GM12892 (cell line): ENCODE data around the gene STYXL2.
A peak's percentile ranks its signal among the peaks of the same experiment; 100 is the strongest.

ENCODE experiments used
- DNase-seq: peaks from one replicate; pipeline ENCODE4 v3.0.0; 2011; ENCODE audit not compliant: insufficient read length
- FAIRE-seq: peaks from 2 replicates; lab custom pipeline; 2011; peaks lifted over from hg19 to GRCh38; lab: Jason Lieb, UNC
- POLR2A ChIP-seq: IDR thresholded peaks from 2 replicates; pipeline ENCODE4 v1.6.1; 2011; ENCODE audit warnings: low read depth, low read length, control low read depth
- POLR2AphosphoS5 ChIP-seq: IDR thresholded peaks from 2 replicates; pipeline ENCODE4 v1.6.1; 2011; ENCODE audit warnings: low read depth, low read length, control low read depth
- TAF1 ChIP-seq: IDR thresholded peaks from 2 replicates; pipeline ENCODE4 v1.6.1; 2011; ENCODE audit warnings: low read depth, mild to moderate bottlenecking, control low read depth, low read length, borderline replicate concordance

The STYXL2 gene

DNA sequence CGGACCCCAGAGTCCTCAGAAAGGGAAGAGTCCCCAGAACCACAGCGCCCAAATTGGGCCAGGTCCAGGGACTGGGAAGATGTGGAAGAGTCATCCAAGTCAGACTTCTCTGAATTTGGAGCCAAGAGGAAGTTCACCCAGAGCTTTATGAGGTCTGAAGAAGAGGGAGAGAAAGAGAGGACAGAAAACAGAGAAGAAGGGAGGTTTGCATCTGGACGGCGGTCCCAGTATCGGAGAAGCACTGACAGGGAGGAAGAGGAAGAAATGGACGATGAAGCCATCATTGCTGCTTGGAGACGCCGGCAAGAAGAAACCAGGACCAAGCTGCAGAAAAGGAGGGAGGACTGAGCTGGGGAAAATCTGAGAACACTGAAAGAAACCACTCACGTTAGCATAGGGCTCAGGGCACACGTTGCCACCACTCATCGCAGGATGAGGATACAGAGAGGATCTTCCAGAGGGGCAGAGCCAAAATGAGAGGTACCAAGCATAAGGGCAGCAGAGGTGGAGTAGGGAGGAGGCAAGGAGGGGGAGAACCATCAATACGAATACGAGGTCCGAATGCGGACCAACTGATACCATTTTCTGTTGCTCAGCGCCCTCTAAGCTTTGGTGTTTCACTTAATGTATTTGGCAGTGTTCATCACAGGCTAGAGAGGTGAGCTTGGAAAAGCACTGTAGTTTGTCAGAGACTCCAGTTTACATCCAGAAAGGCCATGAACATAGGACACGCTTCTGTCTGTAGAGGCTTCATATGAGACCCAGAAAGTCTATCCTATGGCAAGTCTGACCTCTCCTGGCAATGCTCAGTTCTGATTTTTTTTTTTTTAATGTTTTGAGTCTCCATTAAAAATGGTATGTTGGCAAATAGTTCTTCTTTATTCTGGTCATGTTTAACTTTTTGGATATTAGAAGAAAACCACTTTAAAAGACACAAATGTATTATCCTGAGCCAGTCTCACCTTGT lies 34.7 kb downstream of the STYXL2 start:
- FAIRE-seq (no peak), DNase-seq (no peak)
- TF ChIP-seq POLR2AphosphoS5 (no peak), TAF1 (no peak), POLR2A (no peak)

DNA sequence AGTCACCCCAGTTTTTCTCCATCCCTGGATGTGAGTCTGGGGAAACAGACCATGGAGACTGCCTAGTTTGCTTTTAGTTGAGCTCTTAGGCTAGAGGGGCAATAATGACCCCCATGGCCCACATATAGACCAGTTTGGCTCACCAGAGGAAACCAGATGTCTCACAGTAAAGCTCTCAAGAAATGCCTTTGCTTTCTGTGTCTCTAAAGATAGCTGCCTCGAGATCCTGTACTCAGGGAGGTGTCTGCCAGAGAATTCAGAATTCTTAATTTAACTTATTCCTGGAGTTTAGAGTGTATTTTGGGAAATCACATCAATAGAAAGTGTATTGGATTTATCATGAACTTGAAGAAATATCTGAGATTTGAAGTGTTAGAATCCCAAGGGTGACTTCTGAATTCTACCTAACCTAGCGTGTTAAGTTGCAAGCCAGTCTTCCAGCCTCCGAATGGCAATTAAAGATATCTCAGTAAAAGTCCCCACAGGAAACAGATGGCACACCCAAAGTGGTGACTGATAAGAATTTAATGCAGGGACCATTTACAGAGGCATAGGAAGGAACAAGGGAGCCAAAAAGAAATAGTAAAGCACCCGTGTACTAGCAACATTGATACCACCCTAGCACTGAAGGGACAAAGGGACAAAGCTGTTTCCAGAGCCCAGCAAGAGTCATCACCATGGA lies 37.1 kb downstream of the STYXL2 start:
- no peak for FAIRE-seq
- DNase-seq, result no peak
- TF ChIP-seq POLR2A, result no peak
- no peak for TF ChIP-seq POLR2AphosphoS5
- TF ChIP-seq TAF1, result no peak

DNA sequence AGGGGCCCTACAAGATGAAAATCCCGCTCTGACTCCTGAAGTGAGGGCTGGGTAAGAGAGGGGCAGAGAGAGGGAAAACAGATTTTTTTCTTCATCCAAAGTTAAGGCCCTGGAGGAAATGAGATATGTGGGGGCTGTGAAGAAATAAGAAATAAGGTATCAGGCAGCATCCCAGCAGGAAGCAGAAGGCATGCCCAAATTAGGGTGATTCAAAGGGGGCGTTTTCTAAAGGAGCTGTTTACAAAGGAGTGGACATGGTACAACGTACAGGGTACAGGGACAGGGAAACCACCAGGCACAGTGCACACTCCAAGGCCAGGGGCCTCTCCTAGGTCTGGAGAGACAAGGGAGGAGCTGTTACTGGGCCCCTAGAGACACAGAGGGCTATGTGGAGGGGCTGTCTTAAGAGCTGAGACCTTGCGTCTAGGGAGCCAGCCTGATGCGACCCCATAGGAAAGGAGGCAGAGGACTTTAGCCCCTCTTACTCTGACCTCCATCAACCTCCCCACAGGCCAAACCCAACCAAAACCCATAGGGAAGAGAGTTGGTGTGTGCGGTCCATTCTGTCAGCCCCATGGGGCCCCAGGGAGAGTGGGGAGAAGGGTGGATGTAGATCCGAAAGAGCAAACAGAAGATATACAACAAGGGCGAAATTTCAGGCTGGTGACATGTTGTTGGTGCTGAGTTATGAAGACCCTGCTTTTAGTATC lies 38.6 kb downstream of the STYXL2 start:
- DNase-seq (no peak), FAIRE-seq (no peak)
- no peak for TF ChIP-seq POLR2AphosphoS5
- TF ChIP-seq POLR2A, result no peak

DNA sequence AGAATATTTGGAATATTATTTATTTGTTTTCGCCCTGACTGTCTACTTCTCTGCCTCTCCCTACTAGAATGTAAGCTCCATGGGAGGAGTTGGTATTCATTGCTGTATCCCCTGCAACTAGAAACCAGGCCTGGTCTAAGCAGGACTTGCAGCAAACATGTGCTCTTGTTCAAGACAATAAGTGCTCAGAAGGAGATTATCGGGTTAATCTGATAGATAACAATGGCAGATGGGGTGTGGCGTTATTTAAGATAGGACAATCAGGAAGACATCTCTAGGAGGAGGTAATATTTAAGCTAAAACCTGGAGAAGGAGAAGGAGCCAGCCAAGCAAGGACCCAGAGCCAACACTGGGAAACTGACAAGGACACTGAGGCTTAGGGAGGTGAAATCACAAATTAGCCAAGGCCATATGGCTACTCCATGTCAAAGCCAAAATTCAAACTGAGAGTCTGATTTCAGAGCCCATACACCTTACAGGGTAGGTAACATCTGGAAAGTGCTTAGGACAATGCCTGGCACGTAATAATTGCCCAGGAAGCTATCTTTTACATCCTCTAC lies 41.5 kb downstream of the STYXL2 start:
- DNase-seq, result no peak
- no peak for FAIRE-seq
- TF ChIP-seq POLR2AphosphoS5 (no peak), TAF1 (no peak), POLR2A (no peak)

DNA sequence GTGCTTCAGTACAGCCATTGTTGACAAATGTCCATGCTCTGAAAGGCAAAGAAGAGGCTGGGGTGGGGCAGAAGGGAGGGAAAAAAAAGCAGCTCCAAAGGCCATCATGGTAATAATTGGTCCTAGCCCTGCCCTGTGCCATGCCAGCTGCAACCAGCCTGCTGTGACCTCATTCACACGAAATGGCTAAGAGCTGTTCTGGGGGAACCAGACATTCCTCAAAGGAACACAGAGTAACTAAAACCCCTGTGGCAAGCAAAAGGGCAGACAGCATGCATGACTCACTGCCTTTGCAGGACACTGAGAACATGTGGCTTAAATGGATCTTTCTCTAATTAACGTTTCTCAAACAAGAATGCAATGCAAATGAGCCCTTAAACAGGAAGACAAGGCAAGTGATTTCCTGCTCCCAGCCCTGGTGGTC lies 42.3 kb downstream of the STYXL2 start:
- TF ChIP-seq POLR2AphosphoS5 (no peak), TAF1 (no peak), POLR2A (no peak)
- DNase-seq (no peak), FAIRE-seq (no peak)

DNA sequence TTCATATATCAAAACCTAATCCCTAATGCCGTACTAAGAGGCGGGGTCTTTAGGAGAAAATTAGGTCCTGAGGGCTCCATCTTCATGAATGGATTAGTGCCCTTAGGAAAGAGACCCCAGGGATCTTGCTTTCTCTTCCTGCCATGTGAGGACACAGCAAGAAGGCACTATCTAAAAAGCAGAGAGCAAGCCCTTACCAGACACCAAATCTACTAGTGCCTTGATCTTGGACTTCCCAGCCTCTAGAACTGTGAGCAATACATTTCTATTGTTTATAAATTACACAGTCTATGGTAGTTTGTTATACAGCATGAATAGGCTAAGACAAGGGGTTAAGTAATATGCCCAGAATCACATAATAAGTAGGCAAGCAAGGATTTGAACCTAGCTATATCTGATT lies 42.9 kb downstream of the STYXL2 start:
- TF ChIP-seq TAF1 (no peak), POLR2A (no peak), POLR2AphosphoS5 (no peak)
- DNase-seq, result no peak
- FAIRE-seq, result no peak

DNA sequence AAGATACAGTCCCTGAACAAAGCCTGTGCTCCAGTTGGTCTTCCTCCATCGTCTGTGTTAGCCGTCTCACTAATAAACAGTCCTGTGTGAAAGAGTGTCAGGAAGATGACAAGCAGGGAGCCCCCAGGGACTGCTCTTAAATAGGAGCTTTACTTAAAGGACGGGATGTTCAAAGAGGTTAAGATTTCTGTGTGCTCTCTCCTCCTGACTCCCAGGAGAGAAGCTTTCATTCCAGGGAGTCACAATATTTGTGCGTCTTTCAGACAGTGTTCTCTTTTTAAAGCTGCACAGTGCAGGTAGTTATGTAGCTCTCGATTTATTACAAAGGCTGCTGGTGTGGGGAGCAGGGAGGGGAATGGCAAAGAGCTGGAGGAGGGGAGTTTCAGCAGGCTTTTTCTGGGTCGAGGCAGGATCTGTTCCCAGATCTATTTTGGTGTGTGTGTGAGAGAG lies 43.5 kb downstream of the STYXL2 start:
- DNase-seq (no peak), FAIRE-seq (no peak)
- TF ChIP-seq POLR2A, result no peak
- no peak for TF ChIP-seq POLR2AphosphoS5
- TF ChIP-seq TAF1, result no peak

DNA sequence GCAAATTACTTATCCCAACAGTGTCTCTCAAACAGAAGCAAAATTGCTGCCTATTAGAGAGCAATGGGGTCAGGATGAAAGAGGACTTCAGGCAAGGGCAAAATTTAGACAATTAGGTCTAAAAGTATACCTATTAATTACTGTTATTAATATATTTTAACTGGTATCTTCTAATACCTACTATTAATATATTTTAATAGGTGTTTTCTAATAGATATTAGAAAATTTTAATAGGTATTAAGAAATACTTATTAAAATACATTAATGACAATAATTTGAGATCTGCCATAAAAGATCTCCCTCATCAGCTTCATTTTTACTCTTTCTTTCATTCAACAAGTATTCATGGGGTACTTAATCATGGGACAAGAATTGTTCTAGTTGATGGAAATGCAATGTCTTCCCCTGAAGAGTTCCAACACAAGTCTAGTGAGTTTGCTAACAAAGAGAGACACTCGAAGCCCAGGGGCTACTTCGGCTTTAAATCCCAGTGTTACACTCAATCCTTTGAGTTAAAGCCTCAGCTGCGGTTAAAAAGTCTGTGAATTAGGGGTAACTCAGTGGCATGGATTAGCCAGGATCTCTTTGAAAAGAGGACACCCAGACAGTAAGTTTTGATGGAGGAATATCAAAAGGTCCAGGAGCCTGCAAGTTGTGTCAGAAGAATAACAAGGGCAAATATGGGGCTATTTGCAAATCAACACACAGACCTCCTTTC lies 44.1 kb downstream of the STYXL2 start:
- peak; percentile 17 for FAIRE-seq
- no peak for DNase-seq
- no peak for TF ChIP-seq POLR2AphosphoS5
- TF ChIP-seq TAF1, result no peak
- TF ChIP-seq POLR2A, result no peak

DNA sequence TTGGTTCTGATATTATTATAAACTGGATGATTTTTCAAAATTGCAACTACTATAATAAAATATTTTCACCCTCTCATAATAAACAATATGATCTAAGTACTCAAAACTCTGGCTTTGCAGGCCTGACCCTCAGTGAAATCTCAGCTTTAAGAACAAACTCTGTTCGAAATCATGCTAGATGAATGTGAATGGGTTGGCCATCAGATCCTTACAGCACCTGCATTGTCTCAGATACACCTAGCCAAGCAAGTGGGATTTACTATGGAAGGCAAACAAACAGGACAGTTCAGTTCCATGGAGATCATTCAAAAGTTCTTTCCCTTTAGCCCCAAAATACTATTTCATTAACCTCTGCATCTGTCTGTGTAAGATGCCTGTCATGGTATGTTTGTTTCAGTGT lies 44.8 kb downstream of the STYXL2 start:
- FAIRE-seq (no peak), DNase-seq (no peak)
- TF ChIP-seq POLR2AphosphoS5, result no peak
- TF ChIP-seq TAF1, result no peak
- no peak for TF ChIP-seq POLR2A

DNA sequence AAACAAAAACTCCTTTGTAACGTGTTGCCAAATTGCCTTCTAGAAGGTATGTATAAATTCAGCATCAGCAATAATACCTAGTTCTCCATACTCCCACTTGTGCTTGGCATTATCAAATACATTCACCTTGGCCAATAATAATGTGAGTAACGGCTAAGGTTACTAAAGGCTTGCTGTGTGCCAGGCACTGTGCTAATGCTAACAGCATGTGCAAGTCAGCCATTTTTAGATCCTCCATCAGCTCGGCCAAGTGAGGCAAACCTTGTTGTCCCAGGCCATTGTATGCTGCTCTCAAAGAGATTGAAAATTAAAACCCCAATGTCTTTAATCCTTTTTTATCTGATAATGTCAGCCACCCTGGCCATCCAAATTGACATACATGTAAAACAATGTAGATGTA lies 48.1 kb downstream of the STYXL2 start:
- DNase-seq (no peak), FAIRE-seq (no peak)
- no peak for TF ChIP-seq POLR2A
- no peak for TF ChIP-seq POLR2AphosphoS5
- TF ChIP-seq TAF1, result no peak
